Activated T-cell treated with anti-CD3 and anti-CD28 coated beads for 48 hours (primary cell): Measurements from ENCODE around the gene BEST4.
"Not testable (repeated sequence)": the region's sequence is repeated elsewhere in the genome, so short reads cannot be mapped to it uniquely, and the experiment has no call there.

ENCODE experiments used
- DNase-seq: peaks from one replicate; pipeline ENCODE4 v3.0.0-alpha.2; 2020; ENCODE audit warnings: low read depth

BEST4 gene

DNA sequence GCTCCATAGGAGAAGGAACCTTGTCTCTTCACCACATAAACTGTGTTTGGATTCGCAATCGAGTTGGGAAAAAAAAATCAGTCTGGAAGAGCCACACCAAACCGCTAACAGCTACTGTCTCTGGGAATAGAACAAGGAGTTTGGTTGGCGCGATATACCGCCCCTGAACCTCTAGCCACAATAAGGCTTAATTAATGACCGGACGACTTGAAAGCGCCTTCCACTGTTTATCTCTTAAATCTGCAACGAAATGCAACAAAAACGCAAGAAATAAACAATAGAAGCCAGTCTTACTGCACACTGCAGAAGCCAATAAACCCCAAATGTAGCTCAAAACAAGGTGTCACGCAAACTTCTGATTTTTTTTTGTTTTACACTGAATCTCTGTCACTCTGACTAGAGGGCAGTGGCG, 31.2 kb upstream of the BEST4 start:
- DNase-seq, result no peak

DNA sequence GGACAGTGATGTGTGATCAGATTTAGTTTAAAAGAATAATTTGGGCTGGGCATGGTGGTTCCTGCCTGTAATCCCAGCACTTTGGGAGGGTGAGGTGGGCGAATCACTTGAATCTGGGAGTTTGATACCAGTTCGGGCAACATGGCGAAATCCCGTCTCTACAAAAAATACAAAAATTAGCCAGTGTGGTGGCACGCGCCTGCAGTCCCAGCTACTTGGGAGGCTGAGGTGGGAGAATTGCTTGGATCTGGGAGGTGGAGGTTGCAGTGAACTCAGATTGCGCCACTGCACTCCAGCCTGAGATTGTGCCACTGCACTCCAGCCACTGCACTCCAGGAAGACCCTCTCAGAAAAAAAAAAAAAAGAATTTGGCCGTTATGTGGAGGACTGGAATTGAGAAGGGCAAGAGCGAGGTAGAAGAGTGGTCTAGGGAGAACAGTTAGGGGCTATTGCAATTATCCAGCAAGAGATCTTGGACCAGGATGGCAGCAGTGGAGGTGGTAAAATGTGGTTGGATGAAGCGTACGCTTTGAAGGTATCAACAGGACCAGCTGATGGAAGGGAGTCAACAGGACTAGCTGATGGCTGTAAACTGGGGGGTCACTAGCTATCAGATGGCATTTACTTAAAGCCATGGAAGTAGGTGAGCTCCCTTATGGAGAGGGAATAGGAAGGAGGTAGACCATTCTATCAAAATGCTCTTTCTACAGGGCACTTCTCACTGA, 30.0 kb upstream of the BEST4 start:
- DNase-seq, result no peak

DNA sequence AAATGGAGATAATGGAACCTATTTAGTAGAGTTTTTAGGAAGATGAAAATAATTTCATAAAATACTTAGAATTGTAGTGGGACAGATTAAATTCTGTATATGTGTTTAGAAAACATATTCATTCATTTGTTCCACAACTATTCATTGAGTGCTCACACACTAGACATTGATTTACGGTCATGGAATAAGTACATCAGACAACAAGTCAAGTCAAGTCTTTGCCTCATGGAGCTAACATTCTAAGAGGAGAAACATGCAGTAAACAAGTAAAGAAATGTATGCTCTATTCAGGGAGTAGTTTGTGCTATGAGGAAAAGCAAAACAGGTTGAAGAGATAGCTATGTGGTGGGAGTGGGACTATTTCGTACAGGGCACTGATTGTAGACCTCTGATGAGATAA, 29.3 kb upstream of the BEST4 start:
- DNase-seq, result no peak

DNA sequence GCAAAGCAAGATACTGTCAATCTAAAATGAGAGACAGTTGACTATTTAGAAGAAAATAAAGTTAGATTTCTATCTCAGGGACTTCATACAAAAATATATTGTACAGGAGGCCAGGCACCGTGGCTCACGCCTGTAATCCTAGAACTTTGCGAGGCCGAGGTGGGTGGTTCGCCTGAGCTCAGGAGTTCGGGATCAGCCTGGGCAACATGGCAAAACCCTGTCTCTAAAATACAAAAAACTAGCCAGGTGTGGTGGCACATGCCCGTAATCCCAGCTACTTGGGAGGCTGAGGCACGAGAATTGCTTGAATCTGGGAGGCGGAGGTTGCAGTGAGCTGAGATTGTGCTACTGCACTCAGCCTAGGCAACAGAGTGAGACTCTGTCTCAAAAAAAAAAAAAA, 28.0 kb upstream of the BEST4 start:
- not testable (repeated sequence) for DNase-seq

DNA sequence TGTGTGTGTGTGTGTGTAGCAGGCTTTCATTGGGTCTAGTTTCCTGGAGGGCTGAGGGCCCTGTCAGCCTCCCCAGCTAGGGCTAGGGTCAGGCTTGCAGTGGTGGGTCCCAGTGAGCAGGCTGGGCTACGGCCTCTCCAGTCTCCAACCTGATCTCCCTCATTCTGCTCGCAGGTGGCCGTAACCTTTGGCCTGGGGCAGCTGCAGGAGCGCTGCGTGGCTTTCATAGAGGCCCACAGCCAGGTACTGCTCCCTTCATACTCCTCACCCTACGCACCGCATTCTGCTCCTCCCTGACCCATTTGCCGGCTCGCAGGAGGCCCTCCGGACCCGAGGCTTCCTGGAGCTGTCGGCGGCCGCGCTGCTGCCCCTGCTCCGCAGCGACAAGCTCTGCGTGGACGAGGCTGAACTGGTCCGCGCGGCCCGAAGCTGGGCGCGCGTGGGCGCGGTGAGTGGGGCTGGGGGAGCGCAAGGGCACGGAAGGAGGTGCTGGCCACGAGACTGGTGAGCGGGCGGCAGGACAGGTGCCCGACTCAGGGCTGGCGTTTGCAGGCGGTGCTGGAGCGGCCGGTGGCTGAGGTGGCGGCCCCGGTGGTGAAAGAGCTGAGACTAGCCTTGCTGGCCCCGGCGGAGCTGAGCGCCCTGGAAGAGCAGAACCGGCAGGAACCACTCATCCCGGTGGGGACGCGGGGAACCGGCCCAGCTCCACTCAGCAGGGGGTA, 25.0 kb upstream of the BEST4 start:
- DNase-seq, result no peak

DNA sequence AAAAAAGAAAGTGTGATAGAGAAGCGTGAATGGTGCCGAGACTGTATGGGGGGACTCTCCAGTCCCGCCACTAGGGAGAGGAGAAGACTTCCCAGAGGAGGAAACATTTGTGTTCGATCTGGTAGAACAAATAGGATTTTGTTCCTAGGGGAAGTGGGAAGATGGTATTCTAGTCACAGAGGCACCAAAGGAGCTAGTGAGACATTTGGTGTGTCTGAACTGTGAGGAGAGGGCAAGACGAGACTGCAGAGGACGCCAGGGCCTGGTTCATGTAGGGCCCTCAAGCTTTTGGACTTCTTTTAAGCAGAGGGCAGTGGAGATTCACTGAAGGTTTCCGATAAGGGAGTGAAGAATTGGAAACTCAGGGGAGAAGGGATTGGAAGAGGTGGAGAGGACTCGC, 23.3 kb upstream of the BEST4 start:
- DNase-seq, result no peak

DNA sequence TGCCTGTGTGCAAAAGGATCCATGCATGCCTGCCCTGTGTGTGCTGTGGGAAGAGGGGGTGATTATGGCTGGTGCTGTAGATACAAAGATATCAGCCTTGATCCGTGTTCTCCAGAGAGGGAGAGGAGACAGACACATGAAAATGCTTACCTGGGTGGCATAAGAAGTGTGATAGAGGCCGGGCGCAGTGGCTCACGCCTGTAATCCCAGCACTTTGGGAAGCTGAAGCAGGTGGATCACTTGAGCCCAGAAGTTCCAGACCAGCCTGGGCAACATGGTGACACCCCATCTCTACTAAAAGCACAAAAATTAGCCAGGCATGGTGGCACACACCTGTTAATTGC, 22.8 kb upstream of the BEST4 start:
- DNase-seq, result not testable (repeated sequence)

DNA sequence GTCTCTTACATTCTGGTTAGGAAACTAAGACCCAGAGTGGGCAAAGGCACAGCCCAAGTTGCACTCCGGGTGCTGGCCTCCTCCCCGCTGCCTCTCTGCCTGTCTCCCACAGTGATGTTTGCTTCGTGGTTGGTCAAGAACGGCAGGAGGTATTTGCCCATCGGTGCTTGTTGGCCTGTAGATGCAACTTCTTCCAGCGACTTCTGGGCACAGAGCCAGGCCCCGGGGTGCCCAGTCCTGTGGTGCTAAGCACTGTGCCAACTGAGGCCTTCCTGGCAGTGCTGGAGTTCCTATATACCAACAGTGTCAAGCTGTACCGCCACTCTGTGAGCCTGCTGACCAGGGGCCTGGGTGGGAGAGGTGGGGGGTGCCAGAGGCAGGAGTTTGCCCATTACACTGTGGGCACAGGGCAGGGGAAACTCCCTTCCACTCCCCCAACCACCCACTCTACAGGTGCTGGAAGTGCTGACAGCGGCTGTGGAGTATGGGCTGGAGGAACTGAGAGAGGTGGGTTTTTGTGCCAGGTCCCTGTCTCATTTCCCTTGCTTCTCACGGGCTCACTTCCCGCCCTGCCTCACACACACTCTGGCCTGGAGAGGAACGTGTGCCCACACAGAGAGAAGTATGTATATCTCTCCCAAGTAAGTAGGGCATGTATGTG, 22.3 kb upstream of the BEST4 start:
- DNase-seq, result peak; percentile 29

DNA sequence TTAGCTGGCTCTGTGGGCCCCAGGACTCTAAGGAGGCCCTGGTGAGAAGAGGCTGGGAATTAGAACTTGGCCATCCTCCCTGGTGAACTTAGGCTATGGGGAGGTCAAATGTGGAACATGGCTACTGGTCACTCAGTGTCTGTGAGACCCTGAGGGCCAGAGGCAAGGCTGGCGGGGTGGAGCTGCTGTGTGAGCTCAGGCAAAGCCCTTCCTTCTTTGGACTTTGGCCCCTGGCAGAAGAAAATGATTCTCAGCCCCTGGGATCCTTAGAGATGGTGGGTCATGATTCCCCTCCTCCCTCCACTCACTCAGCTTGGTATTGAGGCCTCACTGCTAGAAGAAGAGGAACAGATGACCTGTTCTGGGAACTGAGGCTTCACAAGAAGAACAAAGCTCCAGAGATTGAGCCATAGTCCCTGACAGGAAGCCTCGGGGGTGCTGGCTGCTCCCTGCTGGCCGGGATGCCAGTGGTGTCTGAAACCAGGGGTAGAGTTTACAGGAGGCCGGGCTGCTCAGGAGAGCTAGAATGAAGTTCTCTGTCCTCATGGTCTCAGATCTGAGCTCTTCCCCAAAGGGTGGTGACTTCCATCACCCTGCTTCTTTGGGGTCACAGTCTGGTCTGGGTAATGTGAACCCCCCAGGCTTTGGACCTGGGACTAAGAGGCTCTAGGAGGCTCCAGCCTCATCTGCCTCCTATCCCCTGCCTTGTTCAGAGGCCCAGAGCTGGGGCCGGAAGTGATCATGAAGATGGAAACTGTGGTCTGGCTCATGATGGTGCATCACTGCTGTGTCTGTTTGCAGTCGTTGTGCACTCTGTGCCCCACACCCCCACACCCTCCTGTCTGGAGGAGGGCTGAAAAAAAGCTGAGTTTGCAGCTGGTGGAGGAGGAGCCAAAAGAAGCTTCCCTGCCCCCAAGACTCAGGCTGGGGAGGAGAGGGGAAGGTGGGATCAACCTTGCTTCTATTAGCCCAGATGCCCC, 21.3 kb upstream of the BEST4 start:
- DNase-seq, result peak; percentile 82

DNA sequence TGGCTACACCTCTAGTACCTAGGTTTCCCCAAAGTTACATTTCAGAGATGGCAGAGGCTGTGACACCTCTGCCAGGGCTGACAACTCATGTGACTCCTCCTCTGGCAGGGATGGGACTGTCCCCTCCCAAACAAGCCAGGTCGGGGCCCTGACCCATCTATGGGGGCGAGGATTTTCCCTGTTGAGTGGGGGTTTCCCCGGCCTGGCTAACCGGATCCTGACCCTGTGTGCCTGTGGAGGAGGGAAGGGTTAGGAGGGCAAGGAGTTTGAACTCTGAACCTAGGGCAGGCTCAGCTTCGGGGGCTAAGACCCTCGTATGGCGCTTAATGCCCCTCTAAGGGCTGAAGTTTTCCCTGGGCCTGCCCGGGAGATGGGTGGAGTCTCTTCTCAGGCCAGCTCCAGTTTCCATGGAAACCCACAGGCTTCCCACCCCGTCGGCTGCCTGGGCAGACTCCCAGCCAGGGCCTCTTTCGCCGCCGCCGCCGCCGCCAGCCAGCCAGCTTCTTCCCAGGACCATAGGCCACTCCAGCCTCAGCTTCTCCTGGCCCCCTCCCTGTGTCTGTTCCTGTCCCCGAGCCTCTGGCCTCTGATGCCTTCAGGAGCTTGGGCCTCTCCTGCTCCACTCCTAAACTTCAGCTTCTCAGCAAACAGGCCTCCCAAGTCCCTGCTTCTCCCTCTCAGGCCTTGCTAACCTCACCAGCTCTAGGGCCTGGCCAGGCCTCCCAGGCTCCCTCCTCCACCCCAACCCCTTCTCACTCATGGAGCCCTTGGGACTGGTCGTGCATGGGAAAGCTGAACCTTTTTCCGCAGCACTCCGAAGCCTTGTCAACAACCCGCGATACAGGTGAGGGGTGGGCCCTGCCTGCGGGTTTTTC, 20.3 kb upstream of the BEST4 start, which contains the start of gene BTBD19:
Gene BTBD19 (plus strand): TSS at position 461 of the 875 bp plus-strand sequence. CDS start 298 bp downstream, at position 759.
- peak; percentile 77 for DNase-seq

DNA sequence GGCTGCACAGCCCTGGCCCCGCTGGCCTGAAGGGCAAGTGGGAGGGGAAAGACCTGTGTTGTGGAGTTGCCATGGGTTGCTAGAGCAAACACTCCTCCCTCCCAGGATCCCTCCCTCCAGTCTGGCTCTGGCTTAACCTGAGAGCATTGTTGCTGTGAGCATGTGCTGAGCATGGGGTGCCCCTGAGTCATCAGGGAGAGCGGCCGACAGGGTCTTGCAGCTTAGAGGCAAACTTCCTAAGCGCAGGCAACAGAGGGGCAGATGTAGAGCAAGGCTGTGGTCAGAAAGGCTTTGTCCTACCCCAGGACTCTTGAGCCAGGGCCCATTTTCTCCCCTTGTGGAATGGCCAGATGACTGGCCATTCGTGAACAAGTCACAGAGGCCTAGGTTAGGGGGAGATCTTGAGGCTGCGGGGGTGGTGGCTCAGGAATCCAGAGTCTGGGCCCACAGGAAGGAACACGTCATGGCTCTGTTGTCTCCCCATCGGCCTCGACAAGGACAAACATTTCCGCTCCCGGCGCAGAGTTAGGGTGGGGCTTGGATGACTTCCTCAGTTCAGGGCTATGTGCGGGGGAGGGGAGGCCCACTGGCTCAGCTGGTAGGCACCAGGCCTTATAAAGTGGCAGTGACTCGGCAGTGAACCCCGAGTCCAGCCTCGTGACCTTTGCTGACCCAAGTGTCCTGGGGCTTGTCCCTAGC, 19.5 kb upstream of the BEST4 start:
- DNase-seq, result peak; percentile 84

DNA sequence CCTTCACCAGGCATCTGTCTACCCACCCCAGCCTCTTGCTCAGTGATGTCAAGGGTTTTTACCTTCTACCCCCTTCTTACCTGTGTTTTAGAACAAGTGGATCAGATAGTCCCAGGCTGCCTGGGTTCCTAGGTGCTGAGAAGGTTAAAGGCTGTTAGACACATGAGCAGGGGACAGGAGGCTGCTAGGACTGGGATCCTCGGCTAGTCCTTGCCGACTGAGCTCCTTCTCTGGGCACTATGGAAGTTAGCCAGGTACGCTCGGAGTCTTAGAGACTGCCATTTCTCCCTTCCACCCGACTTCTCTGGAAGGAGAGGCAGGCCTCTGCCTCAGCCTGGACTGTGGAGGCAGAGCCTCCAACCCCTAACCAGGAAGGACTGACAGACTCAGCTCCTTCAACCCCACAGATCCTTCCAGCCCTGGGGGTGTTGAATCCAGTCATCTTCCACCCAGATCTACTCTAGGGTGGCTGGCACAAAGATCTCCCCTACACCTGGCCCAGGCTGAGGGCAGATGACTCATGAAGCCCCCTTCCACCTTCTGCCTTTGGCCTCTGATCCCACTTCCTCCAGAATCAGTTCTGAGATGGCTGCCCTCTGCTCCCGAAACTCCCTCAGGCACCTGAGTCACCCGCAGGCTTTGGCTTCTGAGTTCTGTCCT, 18.9 kb upstream of the BEST4 start, which contains the start of gene DYNLT4:
Gene DYNLT4 (minus strand): TSS at position 648 of the 660 bp plus-strand sequence. CDS start 683 bp downstream, outside the sequence.
- DNase-seq, result no peak

DNA sequence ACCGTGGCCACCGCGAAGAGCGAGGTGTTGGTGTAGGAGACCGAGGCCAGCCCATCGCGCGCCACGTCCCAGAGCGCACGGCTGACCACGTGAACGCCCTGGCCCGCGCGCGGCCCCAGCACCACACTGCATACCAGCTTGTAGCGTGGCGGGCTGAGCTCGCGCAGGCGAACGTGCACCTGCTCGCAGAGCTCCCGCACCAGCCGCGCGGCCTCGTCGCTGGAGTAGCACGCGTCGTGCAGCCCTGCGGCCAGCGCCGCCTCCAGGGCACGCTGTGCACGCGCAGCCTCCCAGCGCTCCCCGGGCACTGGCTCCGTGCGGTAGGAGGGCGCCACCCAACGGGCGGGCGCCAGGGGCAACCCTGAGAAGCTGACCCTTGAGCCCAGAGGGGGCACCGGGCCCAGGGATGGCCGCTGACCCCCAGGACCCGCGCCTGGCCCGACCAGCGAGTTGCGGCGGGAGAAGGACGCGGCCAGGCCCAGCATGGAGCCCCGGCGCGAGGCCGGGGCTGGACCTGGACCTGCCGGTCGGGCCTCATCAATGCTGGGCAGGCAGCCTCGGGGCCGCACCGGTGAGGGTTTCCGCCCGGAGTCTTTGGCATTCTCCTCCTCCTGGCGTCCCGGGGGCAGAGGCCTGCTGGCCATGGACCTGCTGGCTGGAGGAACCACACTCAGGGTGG, 18.2 kb upstream of the BEST4 start:
- DNase-seq, result no peak

DNA sequence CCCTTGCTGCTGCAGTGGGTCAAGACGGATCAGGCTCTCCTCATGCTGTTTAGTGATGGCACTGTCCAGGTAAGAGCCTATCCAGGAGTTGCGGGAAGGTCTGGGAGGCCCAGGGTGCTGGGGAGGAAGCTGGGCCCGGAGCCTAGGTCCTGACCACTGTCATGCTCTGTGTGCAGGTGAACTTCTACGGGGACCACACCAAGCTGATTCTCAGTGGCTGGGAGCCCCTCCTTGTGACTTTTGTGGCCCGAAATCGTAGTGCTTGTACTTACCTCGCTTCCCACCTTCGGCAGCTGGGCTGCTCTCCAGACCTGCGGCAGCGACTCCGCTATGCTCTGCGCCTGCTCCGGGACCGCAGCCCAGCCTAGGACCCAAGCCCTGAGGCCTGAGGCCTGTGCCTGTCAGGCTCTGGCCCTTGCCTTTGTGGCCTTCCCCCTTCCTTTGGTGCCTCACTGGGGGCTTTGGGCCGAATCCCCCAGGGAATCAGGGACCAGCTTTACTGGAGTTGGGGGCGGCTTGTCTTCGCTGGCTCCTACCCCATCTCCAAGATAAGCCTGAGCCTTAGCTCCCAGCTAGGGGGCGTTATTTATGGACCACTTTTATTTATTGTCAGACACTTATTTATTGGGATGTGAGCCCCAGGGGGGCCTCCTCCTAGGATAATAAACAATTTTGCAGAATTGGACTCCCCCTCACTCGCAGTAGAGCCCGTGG, 17.5 kb upstream of the BEST4 start:
- no peak for DNase-seq

DNA sequence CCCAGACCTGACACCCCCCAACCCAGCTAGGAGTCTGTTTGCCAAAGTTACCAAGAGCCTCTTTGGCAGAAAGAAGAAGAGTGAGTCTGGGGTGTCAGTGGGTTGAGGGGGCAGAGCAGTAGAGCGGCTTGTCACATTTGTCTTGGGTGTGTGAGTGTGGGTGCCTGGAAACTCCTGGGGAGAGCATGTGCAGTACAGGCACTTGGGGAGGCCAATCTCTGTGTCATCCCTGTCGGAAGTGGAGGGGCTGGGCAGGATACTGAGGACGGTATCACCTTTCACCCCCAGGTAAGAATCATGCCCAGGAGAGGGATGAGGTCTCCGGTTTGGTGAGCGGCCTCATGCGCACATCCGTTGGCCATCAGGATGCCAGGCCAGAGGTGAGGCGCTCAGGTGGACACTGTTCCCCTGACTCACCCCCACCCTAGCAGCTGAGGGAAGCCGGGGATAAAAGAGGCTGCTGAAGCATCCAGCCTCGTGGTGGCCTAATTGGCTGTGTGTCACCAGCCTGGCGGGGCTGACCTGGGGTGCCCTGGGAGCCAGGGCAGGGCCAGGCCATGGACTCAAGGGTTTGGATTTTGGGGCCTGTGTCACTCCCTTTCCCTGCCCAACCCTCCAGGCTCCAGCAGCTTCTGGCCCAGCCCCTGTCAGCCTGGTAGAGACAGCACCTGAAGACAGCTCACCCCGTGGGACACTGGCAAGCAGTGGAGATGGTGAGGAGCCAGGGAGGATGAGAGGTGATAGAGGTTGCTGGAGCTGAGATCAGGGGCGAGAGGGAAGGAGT, 15.5 kb upstream of the BEST4 start:
- DNase-seq, result no peak

DNA sequence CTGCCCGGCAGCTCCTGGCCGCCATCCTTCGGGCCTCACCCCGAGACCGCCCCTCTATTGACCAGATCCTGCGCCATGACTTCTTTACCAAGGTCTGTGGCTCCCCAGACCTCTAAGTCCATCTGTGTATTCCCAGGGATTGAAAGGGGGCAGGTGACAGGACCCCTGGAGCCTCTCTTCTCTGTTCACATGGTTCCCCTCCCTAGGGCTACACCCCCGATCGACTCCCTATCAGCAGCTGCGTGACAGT, 15.0 kb upstream of the BEST4 start:
- no peak for DNase-seq

DNA sequence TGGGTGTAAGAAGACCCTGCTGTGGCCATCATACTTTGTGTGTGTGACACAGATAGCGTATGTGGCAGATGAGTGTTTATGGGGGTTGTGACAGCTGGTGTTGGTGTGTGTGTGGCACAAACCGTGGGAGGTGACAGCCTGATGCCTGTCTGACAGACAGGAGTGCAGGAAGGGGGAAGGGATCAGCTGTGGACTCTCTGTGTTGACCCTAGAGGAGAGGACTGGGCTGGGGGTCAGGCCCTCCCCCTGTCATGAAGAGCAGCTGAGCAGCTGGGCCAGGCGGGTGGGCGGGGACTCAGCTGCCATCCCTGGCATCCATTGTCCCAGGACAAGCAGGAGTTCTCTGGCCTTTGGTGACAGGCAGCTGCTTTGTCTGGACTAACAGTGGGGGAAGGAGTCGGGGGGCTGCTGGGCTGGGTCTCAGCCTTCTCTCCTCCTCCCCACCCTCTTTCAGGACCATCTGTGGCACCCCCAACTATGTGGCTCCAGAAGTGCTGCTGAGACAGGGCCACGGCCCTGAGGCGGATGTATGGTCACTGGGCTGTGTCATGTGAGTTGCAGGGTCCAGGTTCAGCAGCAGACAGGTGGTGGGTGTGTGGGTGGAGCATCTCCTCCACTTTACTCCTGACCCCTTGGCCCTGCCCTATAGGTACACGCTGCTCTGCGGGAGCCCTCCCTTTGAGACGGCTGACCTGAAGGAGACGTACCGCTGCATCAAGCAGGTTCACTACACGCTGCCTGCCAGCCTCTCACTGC, 14.5 kb upstream of the BEST4 start:
- no peak for DNase-seq
